ENCODE results near the gene S1PR5. TPM values are rescaled to one million over a fixed set of nuclear protein-coding genes. Genes with fewer than 3 reads are reported as not detected.

Gene S1PR5
- total and polyA plus RNA-seq, 9 of the 15 experiments (the other 6 are each of a cell fraction or from before 2014, with no cell fraction given), result 0.03 to 0.54 (median 0.35) TPM; not detected in 4

- TF ChIP-seq PRDM10 (IDR thresholded peaks at IDR 0.05; ENCODE audit: partially characterized antibody) (no peak), ZNF408 (CRISPR knock-in tag; IDR thresholded peaks at IDR 0.05; ENCODE audit: low read depth) (no peak), TAL1 (IDR thresholded peaks at IDR 0.05) (no peak), POLR3A (IDR thresholded peaks at IDR 0.05; ENCODE audit: borderline replicate concordance, extremely low read depth, insufficient read depth, insufficient read length) (no peak), ZNF12 (CRISPR knock-in tag; IDR thresholded peaks at IDR 0.05) (no peak), SPI1 (IDR thresholded peaks at IDR 0.05; ENCODE audit: borderline replicate concordance, low read depth, low read length) (no peak), ZZZ3 (IDR thresholded peaks at IDR 0.05) (no peak), ZKSCAN1 (IDR thresholded peaks at IDR 0.05; ENCODE audit: low read depth, low read length) (no peak), TAF1 (IDR thresholded peaks at IDR 0.05; ENCODE audit: control insufficient read depth, extremely low read depth, insufficient read depth, low read length, severe bottlenecking) (no peak)
Measured at GRCh38 chr19:10500247-10500592, 17.0 kb downstream of the S1PR5 start (continued).

Data from K562 (cell line).